Measurements from ENCODE around the gene DHODH.

- TF ChIP-seq CTCF (IDR thresholded peaks at IDR 0.05) (no peak), EZH2 (IDR thresholded peaks at IDR 0.05; ENCODE audit: borderline replicate concordance, insufficient read depth, low read depth, low read length, poor library complexity, severe bottlenecking) (no peak)
Measured at GRCh38 chr16:72018470-72018869, 9.9 kb downstream of the DHODH start.

Data from B cell (primary cell).